Esophagus muscularis mucosa (tissue), 3 donors: ENCODE data around the gene ZNF333.

Experiments
- CTCF ChIP-seq, 3 experiments: fragments of 200-600 bp in 2 of 3; fragments of 450-650 bp in 1 of 3; sonication (generic) in 2 of 3; IDR thresholded peaks; one replicate each; pipeline ENCODE4 v1.5.1; 2017 to 2019; ENCODE audit warnings: antibody characterized with exemption in 3 of 3, mild to moderate bottlenecking in 2 of 3, moderate library complexity in 1 of 3
- EP300 ChIP-seq: sonication (generic); formaldehyde crosslinking; IDR thresholded peaks from one replicate; pipeline ENCODE4 v1.6.1; 2017; ENCODE audit warnings: antibody characterized with exemption

- TF ChIP-seq CTCF (IDR thresholded peaks at IDR 0.05) (no peak), EP300 (no peak)
These were observed 5.6 kb downstream of the ZNF333 start for GRCh38 chr19:14695471-14695870.
